ENCODE data around the gene HRH1.
A peak's percentile ranks its signal among the peaks of the same experiment; 100 is the strongest.
"Not testable (repeated sequence)": the region's sequence is repeated elsewhere in the genome, so short reads cannot be mapped to it uniquely, and the experiment has no call there.

Gene HRH1

DNA sequence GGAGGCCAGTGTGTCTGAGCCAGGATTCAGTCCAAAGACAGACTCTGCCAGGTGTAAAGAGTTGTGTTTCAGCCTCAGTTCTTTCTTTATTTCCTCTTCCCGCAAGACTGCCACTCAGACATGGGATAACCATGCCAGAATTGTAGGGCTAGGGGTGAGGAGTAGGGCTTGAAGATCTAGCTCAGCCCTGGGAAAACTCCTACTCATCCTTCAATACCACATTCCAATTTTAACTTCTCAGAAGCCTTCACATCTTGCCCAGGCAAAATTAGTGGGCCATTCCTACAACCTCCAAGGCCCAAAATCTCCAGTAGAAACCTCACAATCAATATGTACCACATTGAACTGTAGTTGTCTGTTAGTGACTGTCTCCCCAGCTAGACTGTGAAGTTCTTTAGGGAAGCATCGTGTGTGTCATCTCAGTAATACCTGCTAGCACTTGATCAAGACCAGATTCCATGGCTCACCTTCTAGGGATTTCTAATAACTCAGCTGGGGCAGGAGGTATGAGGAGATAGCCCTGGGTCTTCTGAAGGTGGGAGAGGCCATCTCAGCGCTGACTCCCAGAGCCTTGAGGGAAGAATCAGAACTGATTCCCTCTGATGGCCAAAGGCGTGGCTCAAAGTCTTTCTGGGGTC is 19.7 kb downstream of the HRH1 start:
- Histone ChIP-seq H3K4me3 (ENCODE audit: extremely low read depth, insufficient read depth, low read length, poor library complexity, severe bottlenecking) (no peak overlapping the region), H3K27ac (ENCODE audit: low read depth, low read length, severe bottlenecking) (no peak overlapping the region), H3K4me1 (ENCODE audit: control insufficient read depth, insufficient read depth, low read length, poor library complexity, severe bottlenecking) (peaks cover 11% of the 10 kb centered on the region), H3K36me3 (ENCODE audit: control insufficient read depth, insufficient read depth, low read length) (no peaks in the 10 kb centered on the region), H3K9me3 (ENCODE audit: control insufficient read depth, low read length) (no peaks in the 10 kb centered on the region)
- WGBS, 2 experiments (ENCODE audit: insufficient coverage in 2 of 2) = 88 to 97% methylated on average over 3 of the region's 4 CpGs

DNA sequence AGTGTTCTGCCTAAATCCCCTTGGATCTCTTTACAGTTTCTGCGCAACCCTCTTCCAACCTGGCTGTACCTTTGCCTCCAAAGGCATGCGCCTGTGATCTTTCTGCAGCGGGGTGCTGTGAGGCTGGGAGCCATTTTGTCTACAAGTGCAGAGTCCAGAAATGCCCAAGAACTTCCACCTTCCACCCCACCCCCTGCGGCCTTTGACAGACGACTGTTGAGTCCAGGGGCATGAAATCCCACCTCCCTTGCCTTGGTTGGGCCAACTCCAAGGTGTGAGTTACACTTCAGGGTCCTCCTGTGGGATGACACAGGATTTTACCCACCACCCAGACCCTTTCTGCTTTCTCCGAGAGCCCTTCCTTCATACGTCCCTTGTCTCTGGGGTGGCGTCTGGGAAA is 24.1 kb downstream of the HRH1 start:
- H3K4me1 ChIP-seq (ENCODE audit: control insufficient read depth, insufficient read depth, low read length, poor library complexity, severe bottlenecking) = peaks cover 5% of the 10 kb centered on the region
- H3K36me3 ChIP-seq (ENCODE audit: control insufficient read depth, insufficient read depth, low read length) = no peaks in the 10 kb centered on the region
- H3K27ac ChIP-seq (ENCODE audit: low read depth, low read length, severe bottlenecking) = no peak overlapping the region
- no peaks in the 10 kb centered on the region for H3K9me3 ChIP-seq (ENCODE audit: control insufficient read depth, low read length)
- H3K4me3 ChIP-seq (ENCODE audit: extremely low read depth, insufficient read depth, low read length, poor library complexity, severe bottlenecking) = no peak overlapping the region
- WGBS, 2 experiments (ENCODE audit: insufficient coverage in 2 of 2) = 93 to 100% methylated on average over 6 to 8 of the region's 8 CpGs

- not testable (repeated sequence) for H3K4me3 ChIP-seq (ENCODE audit: extremely low read depth, insufficient read depth, low read length, poor library complexity, severe bottlenecking)
Observed at GRCh38 chr3:11184328-11184969, 30.2 kb downstream of the HRH1 start.

GRCh38 chr3:11185144-11185543 is 30.9 kb downstream of the HRH1 start:
- Histone ChIP-seq H3K9me3 (ENCODE audit: control insufficient read depth, low read length) (no peaks in the 10 kb centered on the region), H3K4me3 (ENCODE audit: extremely low read depth, insufficient read depth, low read length, poor library complexity, severe bottlenecking) (no peak overlapping the region), H3K36me3 (ENCODE audit: control insufficient read depth, insufficient read depth, low read length) (no peaks in the 10 kb centered on the region), H3K27ac (ENCODE audit: low read depth, low read length, severe bottlenecking) (no peak overlapping the region), H3K4me1 (ENCODE audit: control insufficient read depth, insufficient read depth, low read length, poor library complexity, severe bottlenecking) (peaks cover 11% of the 10 kb centered on the region)
- 89 to 100% methylated on average over 3 of the region's 3 CpGs for WGBS, 2 experiments (ENCODE audit: insufficient coverage in 2 of 2)

More at GRCh38 chr3:11184328-11184969, 30.2 kb downstream of the HRH1 start:
- H3K4me1 ChIP-seq (ENCODE audit: control insufficient read depth, insufficient read depth, low read length, poor library complexity, severe bottlenecking) = peaks cover 11% of the 10 kb centered on the region
- WGBS, 2 experiments (ENCODE audit: insufficient coverage in 2 of 2) = 87 to 97% methylated on average over 12 to 14 of the region's 15 CpGs
- not testable (repeated sequence) for H3K9me3 ChIP-seq (ENCODE audit: control insufficient read depth, low read length); H3K27ac ChIP-seq (ENCODE audit: low read depth, low read length, severe bottlenecking); H3K36me3 ChIP-seq (ENCODE audit: control insufficient read depth, insufficient read depth, low read length)

- WGBS, 2 experiments (ENCODE audit: insufficient coverage in 2 of 2) = 70 to 79% methylated on average over 8 to 9 of the region's 13 CpGs
- H3K4me1 ChIP-seq (ENCODE audit: control insufficient read depth, insufficient read depth, low read length, poor library complexity, severe bottlenecking) = peaks cover 11% of the 10 kb centered on the region
- H3K4me3 ChIP-seq (ENCODE audit: extremely low read depth, insufficient read depth, low read length, poor library complexity, severe bottlenecking) = no peak overlapping the region
- no peak overlapping the region for H3K27ac ChIP-seq (ENCODE audit: low read depth, low read length, severe bottlenecking)
- no peaks in the 10 kb centered on the region for H3K9me3 ChIP-seq (ENCODE audit: control insufficient read depth, low read length)
- H3K36me3 ChIP-seq (ENCODE audit: control insufficient read depth, insufficient read depth, low read length) = no peaks in the 10 kb centered on the region
Observed at GRCh38 chr3:11185564-11186317, 31.4 kb downstream of the HRH1 start.

GRCh38 chr3:11186318-11186692 is 32.0 kb downstream of the HRH1 start:
- Histone ChIP-seq H3K4me3 (ENCODE audit: extremely low read depth, insufficient read depth, low read length, poor library complexity, severe bottlenecking) (no peak overlapping the region), H3K27ac (ENCODE audit: low read depth, low read length, severe bottlenecking) (no peak overlapping the region), H3K9me3 (ENCODE audit: control insufficient read depth, low read length) (no peaks in the 10 kb centered on the region), H3K4me1 (ENCODE audit: control insufficient read depth, insufficient read depth, low read length, poor library complexity, severe bottlenecking) (peaks cover 9% of the 10 kb centered on the region), H3K36me3 (ENCODE audit: control insufficient read depth, insufficient read depth, low read length) (no peaks in the 10 kb centered on the region)
- WGBS, 2 experiments (ENCODE audit: insufficient coverage in 2 of 2) = 100% methylated on average over 1 of the region's 1 CpG

GRCh38 chr3:11186771-11187191 is 32.5 kb downstream of the HRH1 start:
- H3K27ac ChIP-seq (ENCODE audit: low read depth, low read length, severe bottlenecking) = no peak overlapping the region
- H3K36me3 ChIP-seq (ENCODE audit: control insufficient read depth, insufficient read depth, low read length) = no peaks in the 10 kb centered on the region
- peaks cover 6% of the 10 kb centered on the region for H3K4me1 ChIP-seq (ENCODE audit: control insufficient read depth, insufficient read depth, low read length, poor library complexity, severe bottlenecking)
- no CpG with 5 or more reads among the region's 2 CpGs for WGBS, 2 experiments (ENCODE audit: insufficient coverage in 2 of 2)
- H3K9me3 ChIP-seq (ENCODE audit: control insufficient read depth, low read length) = no peaks in the 10 kb centered on the region
- no peak overlapping the region for H3K4me3 ChIP-seq (ENCODE audit: extremely low read depth, insufficient read depth, low read length, poor library complexity, severe bottlenecking)

DNA sequence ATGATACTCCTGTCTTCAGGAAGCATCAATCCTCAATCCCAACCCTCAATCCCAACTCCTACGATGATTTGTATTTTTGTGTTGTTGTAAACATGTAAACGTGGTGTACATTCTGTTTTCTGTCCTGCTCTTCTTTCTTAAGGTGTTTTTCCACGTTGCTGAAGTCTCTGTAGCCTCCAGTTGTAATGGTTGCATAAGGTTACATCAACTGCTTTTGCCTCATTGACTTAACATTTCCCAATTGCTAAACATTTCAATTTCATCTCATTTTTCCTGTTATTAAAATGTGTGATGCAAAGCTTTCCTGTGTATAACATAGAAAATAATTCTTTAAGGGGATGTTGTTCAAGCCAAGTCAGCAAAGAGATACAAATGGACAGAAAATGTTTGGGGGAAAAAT is 33.4 kb downstream of the HRH1 start:
- H3K9me3 ChIP-seq (ENCODE audit: control insufficient read depth, low read length) = no peaks in the 10 kb centered on the region
- peaks cover 6% of the 10 kb centered on the region for H3K4me1 ChIP-seq (ENCODE audit: control insufficient read depth, insufficient read depth, low read length, poor library complexity, severe bottlenecking)
- H3K36me3 ChIP-seq (ENCODE audit: control insufficient read depth, insufficient read depth, low read length) = no peaks in the 10 kb centered on the region
- WGBS, 2 experiments (ENCODE audit: insufficient coverage in 2 of 2) = 69% methylated on average over 2 of the region's 3 CpGs; no CpG with 5 or more reads in 1 of the 2 experiments
- H3K4me3 ChIP-seq (ENCODE audit: extremely low read depth, insufficient read depth, low read length, poor library complexity, severe bottlenecking) = no peak overlapping the region
- no peak overlapping the region for H3K27ac ChIP-seq (ENCODE audit: low read depth, low read length, severe bottlenecking)

DNA sequence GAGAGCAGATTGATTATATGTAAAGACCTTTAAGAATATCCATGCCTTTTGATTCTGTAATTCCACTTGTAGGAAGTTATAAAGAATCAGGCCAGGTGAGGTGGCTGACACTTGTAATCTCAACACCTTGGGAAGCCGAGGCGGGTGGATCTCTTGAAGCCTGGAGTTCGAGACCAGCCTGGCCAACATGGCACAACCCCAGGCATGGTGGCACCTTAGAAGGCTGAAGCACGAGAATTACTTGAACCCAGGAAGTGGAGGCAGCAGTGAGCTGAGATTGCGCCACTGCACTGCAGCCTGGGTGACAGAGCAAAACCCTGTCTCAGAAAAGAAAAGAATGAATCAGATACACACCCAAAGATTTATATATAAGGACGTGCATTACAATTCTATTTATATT is 33.9 kb downstream of the HRH1 start:
- no peak overlapping the region for H3K4me3 ChIP-seq (ENCODE audit: extremely low read depth, insufficient read depth, low read length, poor library complexity, severe bottlenecking)
- H3K27ac ChIP-seq (ENCODE audit: low read depth, low read length, severe bottlenecking) = no peak overlapping the region
- H3K36me3 ChIP-seq (ENCODE audit: control insufficient read depth, insufficient read depth, low read length) = no peaks in the 10 kb centered on the region
- peaks cover 6% of the 10 kb centered on the region for H3K4me1 ChIP-seq (ENCODE audit: control insufficient read depth, insufficient read depth, low read length, poor library complexity, severe bottlenecking)
- WGBS, 2 experiments (ENCODE audit: insufficient coverage in 2 of 2) = 65 to 76% methylated on average over 5 of the region's 6 CpGs
- H3K9me3 ChIP-seq (ENCODE audit: control insufficient read depth, low read length) = no peaks in the 10 kb centered on the region

DNA sequence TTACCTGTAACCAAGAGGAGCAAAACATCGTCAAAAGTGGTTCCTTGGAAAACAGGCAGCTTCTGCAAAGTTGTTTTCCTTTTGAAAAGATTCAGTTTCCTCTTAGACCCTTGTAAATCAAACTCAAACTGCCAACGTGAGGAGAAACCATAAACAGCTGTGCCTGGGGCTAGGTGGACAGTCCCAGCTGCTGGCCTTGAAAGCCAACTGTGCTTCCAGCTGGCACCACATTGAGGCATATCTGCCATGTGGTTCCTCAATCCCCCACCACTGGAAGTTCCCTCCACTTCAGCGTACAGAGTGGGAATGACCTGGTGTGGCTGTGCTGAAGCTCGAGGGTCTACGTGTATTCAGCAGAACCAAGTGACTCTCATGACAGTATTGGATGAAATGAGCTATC is 40.9 kb downstream of the HRH1 start:
- H3K4me1 ChIP-seq (ENCODE audit: control insufficient read depth, insufficient read depth, low read length, poor library complexity, severe bottlenecking) = peaks cover 30% of the 10 kb centered on the region
- peaks cover 6% of the 10 kb centered on the region for H3K9me3 ChIP-seq (ENCODE audit: control insufficient read depth, low read length)
- no peaks in the 10 kb centered on the region for H3K36me3 ChIP-seq (ENCODE audit: control insufficient read depth, insufficient read depth, low read length)
- H3K27ac ChIP-seq (ENCODE audit: low read depth, low read length, severe bottlenecking) = peak overlapping the region; percentile 19
- no peak overlapping the region for H3K4me3 ChIP-seq (ENCODE audit: extremely low read depth, insufficient read depth, low read length, poor library complexity, severe bottlenecking)
- 93 to 94% methylated on average over 4 to 5 of the region's 5 CpGs for WGBS, 2 experiments (ENCODE audit: insufficient coverage in 2 of 2)

All from mesodermal cell (in vitro differentiated cells).